Liver (tissue), 9 donors: ENCODE results near the gene LRRC25. TPM values are rescaled to one million over a fixed set of nuclear protein-coding genes. Genes with fewer than 3 reads are reported as not detected.

Source experiments
- DNase-seq: peaks from one replicate; pipeline ENCODE4 v3.0.0-alpha.2; 2017; ENCODE audit warnings: low spot score
- H3K27ac ChIP-seq, 2 donors: one replicate each; pipeline ENCODE4 v1.7.0; 2013; ENCODE audit warnings: inconsistent platforms in 2 of 2, low read length in 2 of 2, control low read depth in 1 of 2, low read depth in 1 of 2, mild to moderate bottlenecking in 1 of 2
- H3K27me3 ChIP-seq, 4 donors: one replicate each; pipeline versions ENCODE4 v1.6.1 to v1.7.0; 2013; ENCODE audit warnings: low read length in 3 of 4, inconsistent platforms in 1 of 4, mild to moderate bottlenecking in 1 of 4, moderate library complexity in 1 of 4; ENCODE audit not compliant: control insufficient read depth in 4 of 4, insufficient read depth in 4 of 4
- H3K36me3 ChIP-seq, 4 donors: one replicate each; pipeline versions ENCODE4 v1.6.1 to v1.7.0; 2013; ENCODE audit warnings: low read length in 3 of 4, mild to moderate bottlenecking in 3 of 4, low read depth in 1 of 4, moderate library complexity in 1 of 4; ENCODE audit not compliant: control insufficient read depth in 4 of 4, insufficient read depth in 3 of 4
- H3K4me1 ChIP-seq, 4 donors: one replicate each; pipeline versions ENCODE4 v1.6.1 to v1.7.0; 2013; ENCODE audit warnings: low read length in 3 of 4, mild to moderate bottlenecking in 3 of 4, moderate library complexity in 1 of 4; ENCODE audit not compliant: control insufficient read depth in 4 of 4, insufficient read depth in 4 of 4
- H3K4me3 ChIP-seq, 3 donors: one replicate each; pipeline versions ENCODE4 v1.6.1 to v1.7.0; 2013; ENCODE audit warnings: low read length in 3 of 3, control low read depth in 1 of 3, low read depth in 1 of 3, mild to moderate bottlenecking in 1 of 3
- H3K9ac ChIP-seq, 2 donors: one replicate each; pipeline ENCODE4 v1.7.0; 2013; ENCODE audit warnings: low read length in 2 of 2, mild to moderate bottlenecking in 2 of 2, moderate library complexity in 2 of 2, control low read depth in 1 of 2, low read depth in 1 of 2
- H3K9me3 ChIP-seq, 4 donors: one replicate each; pipeline versions ENCODE4 v1.6.1 to v1.7.0; 2013; ENCODE audit warnings: low read length in 3 of 4; ENCODE audit not compliant: control insufficient read depth in 4 of 4
- ATF3 ChIP-seq: IDR thresholded peaks from 2 replicates; pipeline ENCODE4 v1.6.1; 2016; ENCODE audit warnings: antibody characterized with exemption
- CTCF ChIP-seq: fragments of 150-350 bp; IDR thresholded peaks from 2 replicates; pipeline ENCODE4 v1.5.1; 2017; ENCODE audit warnings: improper control_type of control experiment, low read depth, low read length; ENCODE audit not compliant: missing input control
- EGR1 ChIP-seq, 2 donors: IDR thresholded peaks; 2 replicates each; pipeline ENCODE4 v1.6.1; 2016 to 2018; ENCODE audit warnings: antibody characterized with exemption in 2 of 2, low read depth in 2 of 2
- FOXA1 ChIP-seq: IDR thresholded peaks from 2 replicates; pipeline ENCODE4 v1.6.1; 2016; ENCODE audit warnings: antibody characterized with exemption
- FOXA2 ChIP-seq: IDR thresholded peaks from 2 replicates; pipeline ENCODE4 v1.6.1; 2016; ENCODE audit warnings: antibody characterized with exemption
- HNF4A ChIP-seq, 2 donors: conservative IDR thresholded peaks; 2 replicates each; pipeline ENCODE4 v1.6.1; 2016; ENCODE audit warnings: antibody characterized with exemption in 2 of 2, mild to moderate bottlenecking in 2 of 2
- HNF4G ChIP-seq: IDR thresholded peaks from 2 replicates; pipeline ENCODE4 v1.6.1; 2016; ENCODE audit warnings: antibody characterized with exemption
- RAD21 ChIP-seq, 2 donors: IDR thresholded peaks; 2 replicates each; pipeline ENCODE4 v1.6.1; 2016; ENCODE audit warnings: antibody characterized with exemption in 2 of 2, mild to moderate bottlenecking in 2 of 2
- RXRA ChIP-seq, 2 donors: IDR thresholded peaks; 2 replicates each; pipeline ENCODE4 v1.6.1; 2017 to 2018; ENCODE audit warnings: antibody characterized with exemption in 2 of 2, mild to moderate bottlenecking in 1 of 2
- SP1 ChIP-seq: IDR thresholded peaks from 2 replicates; pipeline ENCODE4 v1.6.1; 2018; ENCODE audit warnings: antibody characterized with exemption, mild to moderate bottlenecking
- TAF1 ChIP-seq: conservative IDR thresholded peaks from 2 replicates; pipeline ENCODE4 v1.6.1; 2016; ENCODE audit warnings: antibody characterized with exemption, mild to moderate bottlenecking
- WGBS: extraction: QIAGEN DNeasy Blood & Tissue Kit; methylation state at CpG from one replicate; pipeline ENCODE4 v1.1.7; 2013; 5-methylcytosine and 5-hydroxymethylcytosine counted together
- polyA plus RNA-seq, 2 donors: library from polyadenylated mRNA; stranded (reverse) in 1 of 2; unstranded in 1 of 2; fragments of 200-250 nt in 1 of 2; fragments of >200 nt in 1 of 2; fragmentation: Nextera tagmentation in 1 of 2; extraction: Ambion mirVana in 1 of 2; gene quantifications; one replicate each; pipeline versions ENCODE4 v1.2.1 to v1.2.3, GENCODE V29; 2013 to 2015
- total RNA-seq, 2 donors: library from RNA; depleted of rRNA; stranded (reverse); fragments of >200 nt; gene quantifications; one replicate each; pipeline ENCODE4 v1.2.3, GENCODE V29; 2014
- TF ChIP-seq, protein P1 (sequence below): IDR thresholded peaks from 2 replicates; pipeline ENCODE4 v1.6.1; 2016; ENCODE audit warnings: antibody characterized with exemption
- donor health status: healthy.
- donor health status: healthy.
- donor health status: healthy.
- donor health status: healthy.
- donor health status: healthy.

The LRRC25 gene
- total and polyA plus RNA-seq, 4 donors, result 2.3 to 13.4 (median 6.9) TPM

- TF ChIP-seq, protein P1, sequence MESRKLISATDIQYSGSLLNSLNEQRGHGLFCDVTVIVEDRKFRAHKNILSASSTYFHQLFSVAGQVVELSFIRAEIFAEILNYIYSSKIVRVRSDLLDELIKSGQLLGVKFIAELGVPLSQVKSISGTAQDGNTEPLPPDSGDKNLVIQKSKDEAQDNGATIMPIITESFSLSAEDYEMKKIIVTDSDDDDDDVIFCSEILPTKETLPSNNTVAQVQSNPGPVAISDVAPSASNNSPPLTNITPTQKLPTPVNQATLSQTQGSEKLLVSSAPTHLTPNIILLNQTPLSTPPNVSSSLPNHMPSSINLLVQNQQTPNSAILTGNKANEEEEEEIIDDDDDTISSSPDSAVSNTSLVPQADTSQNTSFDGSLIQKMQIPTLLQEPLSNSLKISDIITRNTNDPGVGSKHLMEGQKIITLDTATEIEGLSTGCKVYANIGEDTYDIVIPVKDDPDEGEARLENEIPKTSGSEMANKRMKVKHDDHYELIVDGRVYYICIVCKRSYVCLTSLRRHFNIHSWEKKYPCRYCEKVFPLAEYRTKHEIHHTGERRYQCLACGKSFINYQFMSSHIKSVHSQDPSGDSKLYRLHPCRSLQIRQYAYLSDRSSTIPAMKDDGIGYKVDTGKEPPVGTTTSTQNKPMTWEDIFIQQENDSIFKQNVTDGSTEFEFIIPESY, result no peak
- no peak for TF ChIP-seq EGR1 (IDR thresholded peaks at IDR 0.05; ENCODE audit: low read depth in 2 of 2)
- no peak for TF ChIP-seq HNF4G
- no peak for TF ChIP-seq TAF1
- TF ChIP-seq HNF4A (conservative IDR thresholded peaks at IDR 0.05), result no peak
- TF ChIP-seq FOXA2, result no peak
- TF ChIP-seq FOXA1, result no peak
Observed at GRCh38 chr19:18426416-18426767, 29.0 kb upstream of the LRRC25 start (continued).

DNA sequence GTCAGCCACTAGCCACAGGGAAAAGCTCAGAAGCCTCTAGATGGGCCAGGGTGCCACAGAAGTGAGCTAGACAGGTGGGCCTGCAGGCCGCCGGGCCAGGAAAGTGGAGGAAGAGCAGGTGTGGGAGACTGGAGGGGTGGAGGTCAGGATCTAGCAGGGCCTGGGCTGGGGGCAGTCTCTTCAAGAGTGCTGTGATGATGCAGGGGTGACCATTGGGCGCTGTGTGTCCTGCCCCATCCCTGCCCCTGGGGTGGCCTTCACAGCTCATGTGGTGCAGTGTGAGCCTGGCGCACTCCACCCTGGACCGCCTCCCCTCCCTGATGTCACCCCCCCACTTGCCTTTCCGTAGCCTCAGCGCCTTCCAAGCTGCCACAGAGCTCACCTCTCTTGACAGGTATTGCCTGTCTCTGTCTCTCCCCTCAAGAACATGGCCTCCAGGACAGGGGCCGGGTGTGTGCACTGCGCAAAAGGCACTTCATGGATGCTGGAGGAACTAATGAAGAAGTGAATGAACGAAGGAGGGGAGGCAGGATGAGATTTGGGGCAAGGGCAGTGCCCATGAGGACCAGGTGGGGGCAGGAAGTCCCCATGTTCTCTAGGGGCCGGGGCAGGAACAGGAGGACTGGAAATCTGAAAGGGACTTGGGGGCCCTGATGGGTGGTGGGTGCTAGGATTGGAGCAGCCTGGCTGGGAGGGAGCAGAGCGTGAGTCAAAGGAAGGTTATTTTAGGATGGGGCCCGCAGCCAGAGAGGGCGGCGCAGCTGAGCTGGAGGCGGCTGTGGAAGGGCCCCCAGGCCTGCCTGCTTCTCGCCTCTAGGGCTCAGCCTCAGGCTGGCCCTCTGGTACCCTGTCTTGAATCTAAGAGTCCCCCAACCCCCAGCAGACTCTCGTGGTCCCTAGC is 28.3 kb upstream of the LRRC25 start:
- no peak for DNase-seq
- Histone ChIP-seq H3K27me3 (no peaks in the 10 kb centered on the region), H3K36me3 (no peaks in the 10 kb centered on the region), H3K27ac (no peak overlapping the region), H3K4me1 (peaks cover 0 to 5% (median under 1%) of the 10 kb centered on the region in 4 donors), H3K9me3 (no peaks in the 10 kb centered on the region), H3K4me3 (no peak overlapping the region), H3K9ac (no peak overlapping the region)
- 88% methylated on average over 18 of the region's 18 CpGs for WGBS
- TF ChIP-seq RXRA (IDR thresholded peaks at IDR 0.05) (no peak), HNF4A (conservative IDR thresholded peaks at IDR 0.05) (no peak)

DNA sequence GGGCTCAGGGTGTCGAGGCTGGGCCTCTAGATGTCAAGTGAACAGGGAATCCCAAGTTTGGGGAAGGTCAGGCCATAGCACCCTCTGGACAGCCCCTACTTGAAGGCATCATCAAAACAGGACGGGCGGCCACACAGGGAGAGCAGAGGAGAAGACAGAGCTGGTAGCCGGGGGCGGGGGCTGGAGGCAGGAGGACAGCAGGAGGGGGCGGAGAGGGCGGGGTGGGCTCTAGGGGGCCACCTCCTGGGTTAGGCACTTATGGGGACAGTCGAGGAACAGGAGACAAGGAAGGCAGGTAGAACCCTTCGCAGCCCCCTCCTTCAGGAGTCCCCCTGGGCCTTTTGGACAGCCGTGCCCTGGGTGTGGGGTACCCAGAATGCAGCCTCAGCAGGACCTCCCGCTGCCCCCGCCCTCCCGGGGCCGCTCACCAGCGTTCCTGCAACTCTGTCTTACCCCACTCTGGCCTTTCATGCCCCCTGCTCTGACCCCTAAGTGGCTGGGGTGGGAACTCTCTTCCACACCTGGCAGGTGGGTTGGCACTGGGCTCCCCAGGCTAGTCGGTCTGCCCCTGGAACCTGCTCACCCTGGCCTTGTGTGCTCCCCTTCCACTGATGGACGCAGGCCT is 27.6 kb upstream of the LRRC25 start:
- Histone ChIP-seq H3K9me3 (no peaks in the 10 kb centered on the region), H3K36me3 (no peaks in the 10 kb centered on the region), H3K9ac (no peak overlapping the region), H3K27me3 (no peaks in the 10 kb centered on the region), H3K4me3 (no peak overlapping the region), H3K27ac (no peak overlapping the region), H3K4me1 (peaks cover 0 to 7% (median 4%) of the 10 kb centered on the region in 4 donors)
- 93% methylated on average over 17 of the region's 17 CpGs for WGBS
- TF ChIP-seq FOXA2 (no peak), CTCF (no peak), ATF3 (no peak), SP1 (no peak), RAD21 (IDR thresholded peaks at IDR 0.05) (no peak)
- TF ChIP-seq, protein P1, result no peak
- no peak for DNase-seq
